HepG2 (cell line): ENCODE measurements around the gene RANBP2. TPM values are rescaled to one million over a fixed set of nuclear protein-coding genes. Genes with fewer than 3 reads are reported as not detected.

Source experiments
- AHDC1 ChIP-seq: sonication (generic); formaldehyde crosslinking; IDR thresholded peaks from 2 replicates; pipeline ENCODE4 v1.5.1; 2020; ENCODE audit warnings: mild to moderate bottlenecking, missing genetic modification reagents, borderline replicate concordance
- ARID2 ChIP-seq: sonication (generic); formaldehyde crosslinking; IDR thresholded peaks from 2 replicates; pipeline ENCODE4 v1.8.1; 2022; ENCODE audit warnings: mild to moderate bottlenecking, missing genetic modification reagents, borderline replicate concordance
- ARID5B ChIP-seq: IDR thresholded peaks from 2 replicates; pipeline ENCODE4 v1.4.0; 2020; ENCODE audit warnings: mild to moderate bottlenecking, missing genetic modification reagents
- CHD4 ChIP-seq: fragments of 200-600 bp; sonication (generic); IDR thresholded peaks from 2 replicates; pipeline ENCODE4 v1.7.0; 2017; ENCODE audit warnings: mild to moderate bottlenecking, low read length, borderline replicate concordance
- HNF4G ChIP-seq, 2 experiments: sonication (generic) in 1 of 2; formaldehyde crosslinking in 1 of 2; IDR thresholded peaks; 2 replicates each; pipeline versions ENCODE4 v1.4.0 to v1.6.1; 2011 to 2020; ENCODE audit warnings: borderline replicate concordance in 2 of 2, low read depth in 2 of 2, mild to moderate bottlenecking in 2 of 2, low read length in 1 of 2, missing genetic modification reagents in 1 of 2, moderate library complexity in 1 of 2
- HOMEZ ChIP-seq: IDR thresholded peaks from 2 replicates; pipeline ENCODE4 v1.6.1; 2016; ENCODE audit warnings: low read depth
- ISL2 ChIP-seq: sonication (generic); formaldehyde crosslinking; IDR thresholded peaks from 2 replicates; pipeline ENCODE4 v1.5.0; 2020; ENCODE audit warnings: missing genetic modification reagents
- KDM1A ChIP-seq: IDR thresholded peaks from 2 replicates; pipeline ENCODE4 v1.6.1; 2016; ENCODE audit warnings: missing compliant biosample characterization
- NCOA2 ChIP-seq: sonication (generic); formaldehyde crosslinking; IDR thresholded peaks from 2 replicates; pipeline ENCODE4 v1.8.0; 2022; ENCODE audit warnings: inconsistent platforms
- POGZ ChIP-seq: sonication (generic); formaldehyde crosslinking; IDR thresholded peaks from 2 replicates; pipeline ENCODE4 v1.4.0; 2020; ENCODE audit warnings: mild to moderate bottlenecking, missing genetic modification reagents
- SAP130 ChIP-seq: IDR thresholded peaks from 2 replicates; pipeline ENCODE4 v1.6.1; 2016; ENCODE audit warnings: low read depth
- SIX1 ChIP-seq: sonication (generic); formaldehyde crosslinking; IDR thresholded peaks from 2 replicates; pipeline ENCODE4 v1.4.0; 2020; ENCODE audit warnings: missing genetic modification reagents, borderline replicate concordance
- SOX5 ChIP-seq: IDR thresholded peaks from 2 replicates; pipeline ENCODE4 v1.6.1; 2016; ENCODE audit warnings: borderline replicate concordance
- ZKSCAN8 ChIP-seq: IDR thresholded peaks from 2 replicates; pipeline ENCODE4 v1.6.1; 2016; ENCODE audit warnings: borderline replicate concordance, missing genetic modification reagents, missing compliant biosample characterization
- ZMYM2 ChIP-seq: sonication (generic); formaldehyde crosslinking; IDR thresholded peaks from 2 replicates; pipeline ENCODE4 v1.8.0; 2022; ENCODE audit warnings: mild to moderate bottlenecking, missing genetic modification reagents
- ZNF331 ChIP-seq: sonication (generic); formaldehyde crosslinking; IDR thresholded peaks from 2 replicates; pipeline ENCODE4 v1.4.0; 2020; ENCODE audit warnings: missing genetic modification reagents
- ZNF510 ChIP-seq: sonication (generic); formaldehyde crosslinking; IDR thresholded peaks from 2 replicates; pipeline ENCODE4 v1.4.0; 2020; ENCODE audit warnings: low read depth, mild to moderate bottlenecking, missing genetic modification reagents
- polyA plus RNA-seq, 8 experiments: library from polyadenylated mRNA; depleted of rRNA in 3 of 8; stranded (reverse) in 7 of 8; unstranded in 1 of 8; fragments of >200 nt; fragmentation: Illumina TruSeq in 4 of 8; extraction: Trizol in 4 of 8; gene quantifications; 2 replicates each; pipeline versions ENCODE4 v1.2.1 to v1.2.3, GENCODE V29; 2011 to 2016; ENCODE audit warnings: low read depth in 4 of 8, missing spikeins in 1 of 8, mixed read lengths in 1 of 8; ENCODE audit not compliant: insufficient read depth in 1 of 8
- total RNA-seq, 5 experiments: library from RNA; depleted of rRNA; stranded (reverse); fragments of >200 nt; fragmentation: Illumina TruSeq; extraction: Trizol; gene quantifications; 2 replicates each; pipeline ENCODE4 v1.2.3, GENCODE V29; 2016; ENCODE audit warnings: low read depth in 1 of 5

The RANBP2 gene
- total and polyA plus RNA-seq, 2 of the 13 experiments (the other 11 are each of a cell fraction or from before 2014, with no cell fraction given): 12.2 to 87.0 TPM

GRCh38 chr2:108810993-108811957 lies 92.0 kb downstream of the RANBP2 start (continued):
- TF ChIP-seq HNF4G (IDR thresholded peaks at IDR 0.05; ENCODE audit: borderline replicate concordance, low read depth, low read length) (peak; percentile 77), HNF4G (CRISPR knock-in tag; IDR thresholded peaks at IDR 0.05; ENCODE audit: borderline replicate concordance, low read depth) (no peak), SOX5 (CRISPR knock-in tag) (peak; percentile 77; the same call in 1 of the 2 replicates), ZNF510 (CRISPR knock-in tag) (no peak), SAP130 (CRISPR knock-in tag) (0 out of 2 replicates have a peak, but pooled peaks have one; percentile 18), HOMEZ (CRISPR knock-in tag) (peak; percentile 84; the same call in 1 of the 2 replicates), POGZ (CRISPR knock-in tag) (peak; percentile 84), ZNF331 (CRISPR knock-in tag) (0 out of 2 replicates have a peak, but pooled peaks have one; percentile 28), NCOA2 (peak; percentile 21; the same call in 1 of the 2 replicates), ARID2 (CRISPR knock-in tag) (0 out of 2 replicates have a peak, but pooled peaks have one; percentile 55), CHD4 (peak; percentile 59; the same call in 1 of the 2 replicates), ARID5B (CRISPR knock-in tag) (peak; percentile 73), ISL2 (peak; percentile 22; the same call in 1 of the 2 replicates), SIX1 (0 out of 2 replicates have a peak, but pooled peaks have one; percentile 15), ZMYM2 (CRISPR knock-in tag) (peak; percentile 76), ZKSCAN8 (CRISPR knock-in tag) (peak; percentile 16; the same call in 1 of the 2 replicates), KDM1A (CRISPR knock-in tag) (0 out of 2 replicates have a peak, but pooled peaks have one; percentile 12), AHDC1 (peak; percentile 54; the same call in 1 of the 2 replicates)
